Nucleus accumbens (tissue), 56 donors: ENCODE measurements around the gene GJB3.
"Not testable (repeated sequence)": the region's sequence is repeated elsewhere in the genome, so short reads cannot be mapped to it uniquely, and the experiment has no call there.

Source experiments
- DNase-seq, 56 donors: peaks; one replicate each; lab custom pipeline; 2025; lab: John Stamatoyannopoulos, UW

GJB3 gene

DNA sequence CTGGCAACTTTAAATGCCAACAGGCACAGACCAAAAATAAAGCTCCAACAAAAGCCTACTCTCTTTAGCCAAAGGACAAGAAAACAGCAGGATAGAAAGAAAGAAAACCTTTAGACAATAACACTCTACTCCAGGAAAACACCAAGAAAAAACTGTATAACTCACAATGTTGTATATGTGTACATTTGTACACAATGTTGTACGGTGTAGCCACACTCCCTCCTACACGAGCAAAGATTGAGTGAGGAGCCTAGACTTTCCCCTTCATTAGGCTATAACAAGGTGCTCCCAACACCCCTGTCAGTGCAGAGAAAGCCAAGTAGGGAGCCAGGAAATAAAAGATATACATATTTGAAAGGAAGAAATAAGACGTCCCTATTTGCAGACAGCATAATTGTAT is 35.8 kb downstream of the GJB3 start:
- DNase-seq, result no peak

- not testable (repeated sequence) for DNase-seq
Observed at GRCh38 chr1:34818862-34819261, 37.8 kb downstream of the GJB3 start.

DNA sequence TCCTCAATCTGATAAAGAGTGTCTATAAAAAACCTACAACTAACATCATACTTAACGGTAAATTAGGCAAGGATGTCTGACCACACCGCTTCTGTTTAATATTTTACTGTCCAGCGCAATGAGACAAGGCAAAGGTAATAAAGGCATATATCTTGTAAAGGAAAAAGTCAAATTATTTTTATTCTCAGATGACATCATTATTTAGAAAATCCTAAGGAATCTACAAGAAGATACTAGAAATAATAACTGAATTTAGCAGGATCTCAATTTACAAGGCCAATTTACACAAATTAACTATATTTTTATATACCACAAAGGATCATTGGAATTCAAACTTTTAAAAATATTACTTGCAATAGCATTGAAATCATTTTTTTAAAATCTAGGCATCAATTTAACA is 41.2 kb downstream of the GJB3 start:
- no peak for DNase-seq

DNA sequence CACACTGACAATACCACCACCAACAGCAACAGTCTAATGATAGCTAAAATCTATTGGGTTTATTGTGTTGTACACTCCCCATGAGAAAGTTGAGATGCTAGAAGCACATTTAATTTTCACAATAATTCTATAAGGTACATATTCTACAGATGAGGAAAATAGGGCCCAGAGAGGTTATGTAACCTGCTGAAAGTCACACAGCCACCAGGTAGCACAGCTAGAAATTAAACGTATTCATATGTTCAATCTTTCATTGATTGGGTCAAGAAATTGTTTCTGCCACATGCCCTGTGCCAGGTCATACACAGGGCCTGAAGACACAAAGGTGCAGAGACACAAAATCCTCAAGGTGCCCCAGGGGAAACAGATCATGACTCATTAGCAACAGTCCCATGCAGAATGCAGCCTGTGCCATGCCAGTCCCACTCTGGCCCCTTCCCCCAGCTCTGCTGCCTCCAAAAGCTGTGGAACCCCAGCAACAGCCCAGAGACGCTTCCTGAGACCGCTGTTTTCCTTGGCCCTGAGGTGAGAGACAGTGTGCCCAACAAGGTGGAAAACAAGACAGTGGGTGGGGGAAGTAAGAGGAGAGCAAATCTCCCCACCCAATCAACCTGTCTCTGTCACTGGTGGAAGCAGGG is 43.9 kb downstream of the GJB3 start:
- DNase-seq, result no peak

GRCh38 chr1:34825455-34826091 is 44.6 kb downstream of the GJB3 start:
- no peak for DNase-seq

DNA sequence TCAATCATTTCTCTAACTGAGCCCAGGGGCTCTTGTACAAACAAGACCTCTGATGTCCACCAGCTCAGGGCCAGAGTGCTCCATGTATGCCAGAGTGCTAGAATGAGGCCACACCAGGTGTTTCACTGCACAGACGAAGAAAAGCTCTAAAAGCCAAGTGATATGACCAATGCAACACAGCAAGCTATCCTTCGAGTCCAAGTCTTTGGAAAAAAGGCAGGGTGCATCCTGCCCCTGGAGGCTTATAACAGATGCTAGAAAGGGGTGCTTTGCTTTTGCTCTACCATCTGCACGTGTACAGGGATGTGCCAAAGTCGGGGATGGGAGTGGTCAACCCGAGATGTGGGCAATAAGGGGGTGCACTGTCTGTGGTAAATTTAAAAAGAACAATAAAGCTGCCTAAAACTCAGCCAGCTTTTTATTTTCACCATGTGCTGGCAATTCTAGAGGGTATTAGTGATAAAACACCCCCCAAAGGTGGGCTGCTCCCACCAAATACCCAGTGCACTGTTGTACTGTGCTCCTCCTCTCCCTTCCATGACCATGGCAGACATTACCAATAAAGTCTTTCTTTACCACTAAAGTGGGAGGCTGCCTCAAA is 46.4 kb downstream of the GJB3 start:
- DNase-seq, result no peak

- no peak for DNase-seq
Observed at GRCh38 chr1:34828611-34829010, 47.6 kb downstream of the GJB3 start.

- DNase-seq, result no peak
Observed at GRCh38 chr1:34829250-34829649, 48.2 kb downstream of the GJB3 start.

- DNase-seq, result no peak
Observed at GRCh38 chr1:34831721-34832246, 50.8 kb downstream of the GJB3 start.

GRCh38 chr1:34833711-34834110 is 52.7 kb downstream of the GJB3 start:
- DNase-seq, result no peak
